Breast epithelium (tissue), 4 donors: ENCODE data around the gene MEF2C. TPM values are rescaled to one million over a fixed set of nuclear protein-coding genes. Genes with fewer than 3 reads are reported as not detected.

Experiments
- DNase-seq, 2 donors: peaks; one replicate each; pipeline ENCODE4 v3.0.0-alpha.2; 2019; ENCODE audit warnings: low spot score in 2 of 2
- H3K27ac ChIP-seq, 2 donors: fragments of 200-600 bp; sonication (generic) in 1 of 2; one replicate each; pipeline ENCODE4 v1.5.1; 2016 to 2019; ENCODE audit warnings: mild to moderate bottlenecking in 1 of 2
- H3K27me3 ChIP-seq, 2 donors: fragments of 200-600 bp; sonication (generic) in 1 of 2; one replicate each; pipeline versions ENCODE4 v1.5.1 to v1.6.0; 2017 to 2019; ENCODE audit warnings: control low read depth in 1 of 2, mild to moderate bottlenecking in 1 of 2
- H3K36me3 ChIP-seq: fragments of 200-600 bp; one replicate; pipeline ENCODE4 v1.5.1; 2019
- H3K4me1 ChIP-seq, 2 donors: fragments of 200-600 bp; sonication (generic); one replicate each; pipeline ENCODE4 v1.5.1; 2016 to 2019; ENCODE audit warnings: control low read depth in 1 of 2
- H3K4me3 ChIP-seq, 3 donors: fragments of 200-600 bp; sonication (generic); 1 replicate in 2 of 3; 2 replicates in 1 of 3; pipeline ENCODE4 v1.5.1; 2016 to 2019; ENCODE audit warnings: mild to moderate bottlenecking in 3 of 3, moderate library complexity in 2 of 3
- H3K9me3 ChIP-seq, 2 donors: fragments of 200-600 bp; sonication (generic) in 1 of 2; one replicate each; pipeline ENCODE4 v1.5.1; 2016 to 2019; ENCODE audit warnings: control low read depth in 1 of 2
- CTCF ChIP-seq, 3 donors: fragments of 450-650 bp; IDR thresholded peaks; one replicate each; pipeline ENCODE4 v1.5.1; 2016 to 2017; ENCODE audit warnings: antibody characterized with exemption in 3 of 3, mild to moderate bottlenecking in 3 of 3, moderate library complexity in 3 of 3
- POLR2A ChIP-seq: fragments of 450-650 bp; IDR thresholded peaks from one replicate; pipeline ENCODE4 v1.6.1; 2016; ENCODE audit warnings: antibody characterized with exemption, mild to moderate bottlenecking, moderate library complexity
- POLR2AphosphoS5 ChIP-seq, 3 donors: sonication (generic); formaldehyde crosslinking; IDR thresholded peaks; one replicate each; pipeline ENCODE4 v1.6.1; 2017; ENCODE audit warnings: antibody characterized with exemption in 3 of 3
- intact Hi-C: fragments of 100-400 bp; cut with DNase I; formaldehyde crosslinking; loops from one replicate; pipeline ENCODE4 v1.15.1; 2023; ENCODE audit warnings: low total_unique reads
- total RNA-seq, 3 donors: library from RNA; depleted of rRNA; stranded (reverse); fragments of >200 nt; gene quantifications; one replicate each; pipeline ENCODE4 v1.1.0, GENCODE V29; 2016

The MEF2C gene
- total RNA-seq, 3 donors from 2014 or later, result 27.4 to 41.8 (median 32.1) TPM

- TF ChIP-seq POLR2A, result no peak
- TF ChIP-seq CTCF (IDR thresholded peaks at IDR 0.05), result no peak
- no peak for TF ChIP-seq POLR2AphosphoS5 (IDR thresholded peaks at IDR 0.05)
- Histone ChIP-seq H3K4me1 (no peaks in the 10 kb centered on the region), H3K27ac (peak overlapping the region in 1 of 2 donors; percentile 43), H3K36me3 (no peaks in the 10 kb centered on the region), H3K4me3 (no peak overlapping the region), H3K9me3 (no peaks in the 10 kb centered on the region), H3K27me3 (no peaks in the 10 kb centered on the region)
- no peak for DNase-seq
- intact Hi-C loops, result no loop called here
These were observed 67.8 kb downstream of the MEF2C start for GRCh38 chr5:88815050-88815789.

GRCh38 chr5:88813805-88814575 is 69.0 kb downstream of the MEF2C start:
- intact Hi-C loops, result no loop called here
- DNase-seq, result no peak
- TF ChIP-seq CTCF (IDR thresholded peaks at IDR 0.05) (no peak), POLR2AphosphoS5 (IDR thresholded peaks at IDR 0.05) (no peak), POLR2A (no peak)
- Histone ChIP-seq H3K4me1 (no peaks in the 10 kb centered on the region), H3K4me3 (no peak overlapping the region), H3K36me3 (no peaks in the 10 kb centered on the region), H3K9me3 (no peaks in the 10 kb centered on the region), H3K27ac (peak overlapping the region in 1 of 2 donors; percentile 43), H3K27me3 (no peaks in the 10 kb centered on the region)

GRCh38 chr5:88813244-88813643 is 69.7 kb downstream of the MEF2C start:
- no peak overlapping the region for H3K27ac ChIP-seq
- H3K4me1 ChIP-seq, result no peaks in the 10 kb centered on the region
- no peaks in the 10 kb centered on the region for H3K27me3 ChIP-seq
- no peaks in the 10 kb centered on the region for H3K36me3 ChIP-seq
- no peaks in the 10 kb centered on the region for H3K9me3 ChIP-seq
- H3K4me3 ChIP-seq, result no peak overlapping the region
- TF ChIP-seq CTCF (IDR thresholded peaks at IDR 0.05) (no peak), POLR2AphosphoS5 (IDR thresholded peaks at IDR 0.05) (no peak), POLR2A (no peak)
- intact Hi-C loops, result no loop called here
- no peak for DNase-seq

- Histone ChIP-seq H3K9me3 (no peaks in the 10 kb centered on the region), H3K27ac (no peak overlapping the region), H3K4me1 (no peaks in the 10 kb centered on the region), H3K36me3 (no peaks in the 10 kb centered on the region), H3K4me3 (no peak overlapping the region), H3K27me3 (no peaks in the 10 kb centered on the region)
- TF ChIP-seq POLR2A, result no peak
- DNase-seq, result no peak
- intact Hi-C loops, result no loop called here
These were observed 74.8 kb downstream of the MEF2C start for GRCh38 chr5:88808153-88808552.

GRCh38 chr5:88807327-88807726 is 75.7 kb downstream of the MEF2C start:
- no peaks in the 10 kb centered on the region for H3K27me3 ChIP-seq
- no peaks in the 10 kb centered on the region for H3K9me3 ChIP-seq
- no peaks in the 10 kb centered on the region for H3K36me3 ChIP-seq
- H3K27ac ChIP-seq, result no peak overlapping the region
- no peak overlapping the region for H3K4me3 ChIP-seq
- no peaks in the 10 kb centered on the region for H3K4me1 ChIP-seq
- DNase-seq, result no peak
- intact Hi-C loops, result no loop called here
- TF ChIP-seq POLR2AphosphoS5 (IDR thresholded peaks at IDR 0.05), result no peak
- no peak for TF ChIP-seq CTCF (IDR thresholded peaks at IDR 0.05)
- TF ChIP-seq POLR2A, result no peak
